T-helper 1 cell treated with Interleukin-12 subunit alpha and Interleukin-12 subunit beta and Interleukin-4 antibody, amounts not matched to agents 30 ng/mL and 1 ng/mL, for 36 hours (primary cell): Measurements from ENCODE around the gene SLC5A9. TPM values are rescaled to one million over a fixed set of nuclear protein-coding genes. Genes with fewer than 3 reads are reported as not detected.

Experiments
- total RNA-seq: library from RNA; stranded (reverse); gene quantifications from 2 replicates; pipeline ENCODE4 v1.2.3, GENCODE V29; 2022

Gene SLC5A9
- total RNA-seq, 1 donor from 2014 or later: not detected

Other genes with a start within 250 kb of the SLC5A9 start
- not detected in 2 replicates for gene TRABD2B, start 225.3 kb upstream of the SLC5A9 start, total RNA-seq
- gene SPATA6, start 249.5 kb downstream of the SLC5A9 start, total RNA-seq: 0.34 and 1.1 TPM in 2 replicates